HEK293 (cell line): ENCODE data around the gene MAGEA12.
"Not testable (repeated sequence)": the region's sequence is repeated elsewhere in the genome, so short reads cannot be mapped to it uniquely, and the experiment has no call there.

ENCODE experiments used
- ATF2 ChIP-seq: fragments of 450-650 bp; formaldehyde crosslinking; IDR thresholded peaks from 2 replicates; pipeline ENCODE4 v1.5.1; 2016; ENCODE audit warnings: missing biosample characterization, missing genetic modification characterization, low read depth
- CTCF ChIP-seq: fragments of 450-650 bp; formaldehyde crosslinking; IDR thresholded peaks from 2 replicates; pipeline ENCODE4 v1.5.1; 2016; ENCODE audit warnings: missing biosample characterization, missing genetic modification characterization
- ZNF23 ChIP-seq: fragments of 450-650 bp; formaldehyde crosslinking; IDR thresholded peaks from 2 replicates; pipeline ENCODE4 v1.5.1; 2016; ENCODE audit warnings: missing biosample characterization, missing genetic modification characterization, borderline replicate concordance

- TF ChIP-seq ATF2, ZNF23, CTCF (tag by site-specific recombination): not testable (repeated sequence)
These were observed 53.5 kb downstream of the MAGEA12 start for GRCh38 chrX:152787062-152787461.
